ENCODE measurements around the gene PTPRT.

DNA sequence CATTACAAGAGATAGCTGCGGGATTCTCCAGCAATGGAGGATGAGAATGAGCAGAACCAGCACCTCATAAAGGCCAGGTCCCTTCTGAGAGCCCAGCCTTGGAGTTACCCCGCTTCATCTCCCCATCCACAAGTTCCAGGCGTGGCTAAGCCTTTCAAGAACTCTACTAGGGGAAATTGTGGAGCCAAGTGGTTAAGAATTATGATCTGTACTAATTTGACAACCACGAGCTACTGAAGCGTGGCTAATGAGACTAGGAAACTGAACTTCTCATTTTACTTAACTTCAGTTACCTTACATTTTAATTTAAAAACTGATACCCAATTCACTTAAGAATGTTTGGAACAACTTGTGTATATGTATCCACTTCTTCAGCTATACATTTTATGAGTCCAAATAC is 401.0 kb downstream of the PTPRT start:
- TF ChIP-seq CBX2 (IDR thresholded peaks at IDR 0.05; ENCODE audit: borderline replicate concordance, low read depth) (no peak), HOXA7 (CRISPR knock-in tag; IDR thresholded peaks at IDR 0.05) (no peak), POLR2A (IDR thresholded peaks at IDR 0.05; ENCODE audit: low read length) (no peak), RAD21 (conservative IDR thresholded peaks at IDR 0.05 in 1 of 2, IDR thresholded peaks at IDR 0.05 in 1 of 2) (no peak)
- TF ChIP-seq, protein P1, sequence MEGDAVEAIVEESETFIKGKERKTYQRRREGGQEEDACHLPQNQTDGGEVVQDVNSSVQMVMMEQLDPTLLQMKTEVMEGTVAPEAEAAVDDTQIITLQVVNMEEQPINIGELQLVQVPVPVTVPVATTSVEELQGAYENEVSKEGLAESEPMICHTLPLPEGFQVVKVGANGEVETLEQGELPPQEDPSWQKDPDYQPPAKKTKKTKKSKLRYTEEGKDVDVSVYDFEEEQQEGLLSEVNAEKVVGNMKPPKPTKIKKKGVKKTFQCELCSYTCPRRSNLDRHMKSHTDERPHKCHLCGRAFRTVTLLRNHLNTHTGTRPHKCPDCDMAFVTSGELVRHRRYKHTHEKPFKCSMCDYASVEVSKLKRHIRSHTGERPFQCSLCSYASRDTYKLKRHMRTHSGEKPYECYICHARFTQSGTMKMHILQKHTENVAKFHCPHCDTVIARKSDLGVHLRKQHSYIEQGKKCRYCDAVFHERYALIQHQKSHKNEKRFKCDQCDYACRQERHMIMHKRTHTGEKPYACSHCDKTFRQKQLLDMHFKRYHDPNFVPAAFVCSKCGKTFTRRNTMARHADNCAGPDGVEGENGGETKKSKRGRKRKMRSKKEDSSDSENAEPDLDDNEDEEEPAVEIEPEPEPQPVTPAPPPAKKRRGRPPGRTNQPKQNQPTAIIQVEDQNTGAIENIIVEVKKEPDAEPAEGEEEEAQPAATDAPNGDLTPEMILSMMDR (IDR thresholded peaks at IDR 0.05), result no peak
- TF ChIP-seq, protein P2, sequence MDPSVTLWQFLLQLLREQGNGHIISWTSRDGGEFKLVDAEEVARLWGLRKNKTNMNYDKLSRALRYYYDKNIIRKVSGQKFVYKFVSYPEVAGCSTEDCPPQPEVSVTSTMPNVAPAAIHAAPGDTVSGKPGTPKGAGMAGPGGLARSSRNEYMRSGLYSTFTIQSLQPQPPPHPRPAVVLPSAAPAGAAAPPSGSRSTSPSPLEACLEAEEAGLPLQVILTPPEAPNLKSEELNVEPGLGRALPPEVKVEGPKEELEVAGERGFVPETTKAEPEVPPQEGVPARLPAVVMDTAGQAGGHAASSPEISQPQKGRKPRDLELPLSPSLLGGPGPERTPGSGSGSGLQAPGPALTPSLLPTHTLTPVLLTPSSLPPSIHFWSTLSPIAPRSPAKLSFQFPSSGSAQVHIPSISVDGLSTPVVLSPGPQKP (IDR thresholded peaks at IDR 0.05; ENCODE audit: low read depth, low read length), result no peak

Measured in A549 (cell line).